Peyer's patch (tissue), 4 donors: Measurements from ENCODE around the gene FOXL3. TPM values are rescaled to one million over a fixed set of nuclear protein-coding genes. Genes with fewer than 3 reads are reported as not detected.

Experiments used
- DNase-seq, 3 donors: peaks; one replicate each; pipeline ENCODE4 v3.0.0-alpha.2; 2017 to 2019
- H3K27ac ChIP-seq, 4 donors: fragments of 200-600 bp; sonication (generic); one replicate each; pipeline ENCODE4 v1.5.1; 2016 to 2019
- H3K27me3 ChIP-seq, 2 donors: fragments of 200-600 bp; sonication (generic); one replicate each; pipeline ENCODE4 v1.5.1; 2019
- H3K36me3 ChIP-seq, 3 donors: fragments of 200-600 bp; sonication (generic); one replicate each; pipeline ENCODE4 v1.5.1; 2016 to 2019
- H3K4me1 ChIP-seq, 4 donors: fragments of 200-600 bp; sonication (generic); one replicate each; pipeline ENCODE4 v1.5.1; 2016 to 2019
- H3K4me3 ChIP-seq, 4 donors: fragments of 200-600 bp; sonication (generic); 1 replicate in 3 of 4; 2 replicates in 1 of 4; pipeline ENCODE4 v1.5.1; 2016 to 2019; ENCODE audit warnings: mild to moderate bottlenecking in 1 of 4
- H3K9me3 ChIP-seq, 4 donors: fragments of 200-600 bp; sonication (generic); one replicate each; pipeline ENCODE4 v1.5.1; 2016 to 2019; ENCODE audit warnings: mild to moderate bottlenecking in 1 of 4
- POLR2A ChIP-seq, 2 donors: fragments of 450-650 bp; IDR thresholded peaks; one replicate each; pipeline ENCODE4 v1.5.1; 2017; ENCODE audit warnings: antibody characterized with exemption in 2 of 2, mild to moderate bottlenecking in 2 of 2, moderate library complexity in 2 of 2
- total RNA-seq, 4 donors: library from RNA; depleted of rRNA; stranded (reverse); fragments of >200 nt; gene quantifications; one replicate each; pipeline ENCODE4 v1.1.0, GENCODE V29; 2016
- TF ChIP-seq, protein P1 (sequence below), 6 experiments: fragments of 450-650 bp in 4 of 6; fragments of 200-600 bp in 2 of 6; sonication (generic) in 1 of 6; IDR thresholded peaks; one replicate each; pipeline ENCODE4 v1.5.1; 2017 to 2019; ENCODE audit warnings: antibody characterized with exemption in 6 of 6, mild to moderate bottlenecking in 3 of 6, moderate library complexity in 1 of 6

Gene FOXL3
- total RNA-seq, 4 donors from 2014 or later, result not detected

DNA sequence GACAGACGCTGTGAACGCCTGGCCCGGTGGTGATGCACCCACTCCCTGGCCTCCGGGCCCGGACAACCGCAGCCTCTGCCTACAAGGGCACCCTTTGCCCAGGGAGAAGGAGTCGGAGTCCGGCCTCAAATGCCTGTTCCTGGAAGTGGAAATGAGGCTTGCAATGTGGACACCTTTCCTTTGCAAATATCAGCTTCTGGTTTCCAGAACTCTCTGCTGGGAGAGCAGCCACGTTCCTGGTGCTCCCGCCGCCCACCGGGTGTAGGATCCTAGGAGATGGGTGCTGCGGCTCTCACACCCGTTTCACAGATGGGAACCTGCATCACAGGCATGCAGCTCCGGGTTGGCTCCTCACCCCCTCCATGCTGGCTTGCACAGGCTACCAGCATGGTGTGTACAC is 2.9 kb downstream of the FOXL3 start:
- DNase-seq, result peak in 2 of 3 donors; percentile 35 to 46
- Histone ChIP-seq H3K27me3 (peaks cover 0 to 23% of the 10 kb centered on the region in 2 donors), H3K27ac (no peak overlapping the region), H3K9me3 (no peaks in the 10 kb centered on the region), H3K36me3 (no peaks in the 10 kb centered on the region), H3K4me1 (peaks cover 0 to 31% (median 3%) of the 10 kb centered on the region in 4 donors), H3K4me3 (no peak overlapping the region)
- no peak for TF ChIP-seq POLR2A (IDR thresholded peaks at IDR 0.05)
- TF ChIP-seq, protein P1, sequence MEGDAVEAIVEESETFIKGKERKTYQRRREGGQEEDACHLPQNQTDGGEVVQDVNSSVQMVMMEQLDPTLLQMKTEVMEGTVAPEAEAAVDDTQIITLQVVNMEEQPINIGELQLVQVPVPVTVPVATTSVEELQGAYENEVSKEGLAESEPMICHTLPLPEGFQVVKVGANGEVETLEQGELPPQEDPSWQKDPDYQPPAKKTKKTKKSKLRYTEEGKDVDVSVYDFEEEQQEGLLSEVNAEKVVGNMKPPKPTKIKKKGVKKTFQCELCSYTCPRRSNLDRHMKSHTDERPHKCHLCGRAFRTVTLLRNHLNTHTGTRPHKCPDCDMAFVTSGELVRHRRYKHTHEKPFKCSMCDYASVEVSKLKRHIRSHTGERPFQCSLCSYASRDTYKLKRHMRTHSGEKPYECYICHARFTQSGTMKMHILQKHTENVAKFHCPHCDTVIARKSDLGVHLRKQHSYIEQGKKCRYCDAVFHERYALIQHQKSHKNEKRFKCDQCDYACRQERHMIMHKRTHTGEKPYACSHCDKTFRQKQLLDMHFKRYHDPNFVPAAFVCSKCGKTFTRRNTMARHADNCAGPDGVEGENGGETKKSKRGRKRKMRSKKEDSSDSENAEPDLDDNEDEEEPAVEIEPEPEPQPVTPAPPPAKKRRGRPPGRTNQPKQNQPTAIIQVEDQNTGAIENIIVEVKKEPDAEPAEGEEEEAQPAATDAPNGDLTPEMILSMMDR (IDR thresholded peaks at IDR 0.05), result no peak

DNA sequence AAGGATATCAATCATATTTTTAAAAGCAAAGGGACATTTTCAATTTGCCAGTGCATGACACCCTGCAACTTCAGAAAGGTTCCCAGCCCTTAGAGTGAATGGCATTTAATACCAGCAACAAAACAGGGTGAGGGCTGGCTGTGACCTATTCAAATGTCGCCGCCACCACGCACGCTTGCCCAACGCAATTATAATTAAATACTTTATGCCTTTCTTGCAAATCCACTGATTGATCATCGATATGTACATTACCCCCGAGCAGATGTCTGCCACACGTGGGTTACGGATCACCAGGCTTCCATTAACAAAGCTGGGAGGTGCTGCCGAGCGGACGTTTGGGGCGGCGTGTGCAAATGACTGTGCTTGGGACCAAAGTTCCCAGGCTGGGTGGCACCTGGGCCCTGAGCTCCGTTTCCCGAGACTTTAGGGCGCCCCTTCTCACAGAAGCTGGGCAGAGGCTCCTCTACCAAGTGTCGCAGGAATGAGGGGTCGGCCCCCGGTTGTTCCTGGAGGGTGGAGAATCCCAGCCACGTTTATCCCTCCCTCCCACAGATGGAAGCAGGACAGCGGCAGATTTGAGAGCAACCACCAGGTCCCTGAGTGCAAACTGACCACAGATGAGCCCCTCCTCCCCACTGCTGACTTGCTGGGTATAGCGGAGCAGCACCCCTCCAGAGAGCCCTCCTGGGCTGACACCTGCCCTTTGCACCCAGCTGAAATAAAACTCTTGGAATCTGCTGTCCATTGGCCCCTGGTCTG is 3.9 kb downstream of the FOXL3 start:
- no peak for TF ChIP-seq POLR2A (IDR thresholded peaks at IDR 0.05)
- TF ChIP-seq, protein P1 (IDR thresholded peaks at IDR 0.05), result peak in 1 of 6 experiments; percentile 4
- Histone ChIP-seq H3K27me3 (peaks cover 0 to 21% of the 10 kb centered on the region in 2 donors), H3K9me3 (no peaks in the 10 kb centered on the region), H3K4me1 (peaks cover 0 to 31% (median 3%) of the 10 kb centered on the region in 4 donors), H3K27ac (peak overlapping the region in 1 of 4 donors; percentile 80), H3K36me3 (no peaks in the 10 kb centered on the region), H3K4me3 (no peak overlapping the region)
- peak in 2 of 3 donors; percentile 49 to 58 for DNase-seq

DNA sequence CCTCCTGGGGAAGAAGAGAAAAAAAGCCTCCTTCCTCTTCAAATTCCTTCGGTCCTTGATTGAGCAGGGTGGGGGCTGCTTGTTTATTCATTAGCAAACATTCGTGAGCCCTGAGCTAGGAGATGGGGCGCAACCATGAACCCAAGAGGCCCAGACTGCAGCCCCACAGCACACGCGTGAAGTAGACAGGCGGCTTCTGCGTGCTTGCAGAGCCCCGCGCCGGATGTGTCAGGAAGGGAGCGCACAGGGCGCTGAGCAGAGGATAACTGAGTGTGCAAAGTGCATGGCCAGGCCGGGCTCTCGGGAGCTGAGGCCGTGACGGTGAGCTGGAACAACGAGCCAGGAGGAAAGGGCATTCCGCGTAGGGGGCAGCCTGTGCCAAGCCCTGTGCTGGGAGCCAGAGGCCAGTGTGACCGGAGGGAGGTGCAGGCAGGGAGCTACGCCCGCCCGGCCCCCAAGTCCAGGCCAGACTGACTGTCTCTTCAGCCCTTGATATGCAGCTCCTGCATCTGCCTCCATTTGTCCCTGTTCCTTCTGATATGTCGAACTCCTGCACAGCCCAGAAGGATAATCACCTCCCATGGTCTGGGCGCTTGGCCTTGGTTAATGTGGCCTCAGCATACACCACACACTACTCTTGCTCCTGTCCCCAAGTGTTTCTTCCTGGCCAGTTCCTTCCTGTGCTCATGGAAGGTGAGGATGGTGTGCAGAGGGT is 4.6 kb downstream of the FOXL3 start:
- H3K27ac ChIP-seq, result peak overlapping the region in 1 of 4 donors; percentile 80
- H3K27me3 ChIP-seq, result peaks cover 0 to 13% of the 10 kb centered on the region in 2 donors
- peak in 2 of 3 donors; percentile 69 to 81 for DNase-seq
- H3K4me3 ChIP-seq, result no peak overlapping the region
- TF ChIP-seq, protein P1 (IDR thresholded peaks at IDR 0.05), result peak in 1 of 6 experiments; percentile 19
- peak in 1 of 2 donors; percentile 32 for TF ChIP-seq POLR2A (IDR thresholded peaks at IDR 0.05)
- H3K4me1 ChIP-seq, result peaks cover 0 to 27% (median 3%) of the 10 kb centered on the region in 4 donors
- H3K9me3 ChIP-seq, result no peaks in the 10 kb centered on the region
- no peaks in the 10 kb centered on the region for H3K36me3 ChIP-seq

DNA sequence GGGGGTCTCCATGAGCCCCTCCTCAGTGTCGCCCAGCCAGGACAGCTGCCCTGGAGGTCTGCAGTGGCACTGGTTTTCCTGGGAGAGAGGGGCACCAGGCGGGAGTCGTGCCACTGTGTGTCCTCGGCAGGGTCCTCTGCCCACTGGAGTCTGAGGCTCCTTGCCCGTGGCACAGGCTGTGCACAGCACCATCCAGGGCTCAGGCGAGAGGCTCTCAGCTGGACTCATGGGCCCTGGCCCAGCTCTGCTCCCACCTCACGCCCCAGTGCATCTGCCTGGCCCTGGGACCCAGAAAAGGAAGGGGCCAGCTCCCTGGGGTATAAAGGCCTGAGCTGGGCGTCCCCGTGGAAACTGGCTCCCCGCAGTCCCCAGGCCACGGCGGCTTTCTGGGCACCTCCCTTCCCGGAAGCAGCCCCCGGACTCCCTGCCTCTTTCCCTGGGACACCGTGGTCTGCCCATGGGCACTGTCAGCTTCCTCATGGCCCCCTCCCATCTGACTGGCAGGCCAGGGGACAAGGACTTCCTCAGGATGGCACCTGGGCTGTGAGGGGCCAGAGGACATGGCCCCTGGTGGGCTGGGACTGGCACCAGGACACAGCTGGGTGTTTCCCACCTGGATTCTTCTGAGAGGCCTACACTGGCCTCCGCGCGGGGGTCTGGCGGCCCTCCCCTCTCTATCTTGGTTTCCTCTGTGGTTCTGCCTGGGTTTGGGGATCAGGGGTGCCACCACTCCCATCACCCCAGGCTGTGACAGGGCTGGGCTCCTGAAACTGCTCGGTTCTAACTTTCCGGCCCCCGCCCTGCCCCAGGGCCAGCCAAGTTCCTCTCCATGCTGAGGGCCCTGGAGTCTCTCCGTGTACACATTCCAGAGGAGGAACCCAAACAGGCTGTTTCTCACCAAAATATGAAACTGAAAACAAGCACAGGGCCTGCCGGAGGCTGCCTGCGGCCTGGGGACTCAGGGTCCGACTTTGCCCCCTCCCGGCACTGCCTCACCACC is 5.5 kb downstream of the FOXL3 start:
- TF ChIP-seq, protein P1 (IDR thresholded peaks at IDR 0.05), result no peak
- TF ChIP-seq POLR2A (IDR thresholded peaks at IDR 0.05), result no peak
- Histone ChIP-seq H3K9me3 (no peaks in the 10 kb centered on the region), H3K36me3 (no peaks in the 10 kb centered on the region), H3K4me3 (no peak overlapping the region), H3K27ac (peak overlapping the region in 1 of 4 donors; percentile 80), H3K4me1 (peaks cover 0 to 18% (median 3%) of the 10 kb centered on the region in 4 donors), H3K27me3 (peaks cover 0 to 5% of the 10 kb centered on the region in 2 donors)
- DNase-seq, result peak in 1 of 3 donors; percentile 33
